ENCODE measurements around the gene EXOC3L1.

Gene EXOC3L1

DNA sequence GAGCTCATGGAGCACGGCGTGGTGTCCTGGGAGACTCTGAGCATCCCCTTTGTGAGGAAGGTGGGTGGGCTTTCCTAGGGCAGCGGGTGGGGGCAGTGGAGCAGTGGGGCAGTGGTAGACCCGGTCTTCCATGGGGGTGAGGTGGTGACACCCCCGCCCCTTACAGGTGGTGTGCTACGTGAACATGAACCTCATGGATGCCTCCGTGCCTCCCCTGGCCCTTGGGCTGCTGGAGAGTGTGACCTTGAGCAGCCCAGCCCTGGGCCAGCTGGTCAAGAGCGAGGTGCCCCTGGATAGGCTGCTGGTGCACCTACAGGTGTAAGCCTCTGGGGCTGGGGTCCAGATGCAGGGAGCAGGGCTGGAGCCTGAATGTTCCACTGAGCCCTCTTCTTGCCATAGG lies 10.6 kb upstream of the EXOC3L1 start:
- Histone ChIP-seq H3K27ac (ENCODE audit: low read depth, low read length) (no peak overlapping the region), H3K27me3 (ENCODE audit: control insufficient read depth, insufficient read depth, low read length) (no peaks in the 10 kb centered on the region), H3K4me3 (ENCODE audit: low read length) (no peak overlapping the region), H3K36me3 (ENCODE audit: control insufficient read depth, insufficient read depth, low read length) (peaks cover 37% of the 10 kb centered on the region), H3K4me1 (ENCODE audit: control insufficient read depth, insufficient read depth, low read length) (no peaks in the 10 kb centered on the region), H3K9ac (ENCODE audit: low read length) (no peak overlapping the region)

- no peak overlapping the region for H3K9ac ChIP-seq (ENCODE audit: low read length)
- no peaks in the 10 kb centered on the region for H3K4me1 ChIP-seq (ENCODE audit: control insufficient read depth, insufficient read depth, low read length)
- H3K36me3 ChIP-seq (ENCODE audit: control insufficient read depth, insufficient read depth, low read length) = peaks cover 42% of the 10 kb centered on the region
- H3K27me3 ChIP-seq (ENCODE audit: control insufficient read depth, insufficient read depth, low read length) = no peaks in the 10 kb centered on the region
- peak overlapping the region; percentile 51 for H3K4me3 ChIP-seq (ENCODE audit: low read length)
- no peak overlapping the region for H3K27ac ChIP-seq (ENCODE audit: low read depth, low read length)
Observed at GRCh38 chr16:67199808-67200198, 9.9 kb upstream of the EXOC3L1 start.

DNA sequence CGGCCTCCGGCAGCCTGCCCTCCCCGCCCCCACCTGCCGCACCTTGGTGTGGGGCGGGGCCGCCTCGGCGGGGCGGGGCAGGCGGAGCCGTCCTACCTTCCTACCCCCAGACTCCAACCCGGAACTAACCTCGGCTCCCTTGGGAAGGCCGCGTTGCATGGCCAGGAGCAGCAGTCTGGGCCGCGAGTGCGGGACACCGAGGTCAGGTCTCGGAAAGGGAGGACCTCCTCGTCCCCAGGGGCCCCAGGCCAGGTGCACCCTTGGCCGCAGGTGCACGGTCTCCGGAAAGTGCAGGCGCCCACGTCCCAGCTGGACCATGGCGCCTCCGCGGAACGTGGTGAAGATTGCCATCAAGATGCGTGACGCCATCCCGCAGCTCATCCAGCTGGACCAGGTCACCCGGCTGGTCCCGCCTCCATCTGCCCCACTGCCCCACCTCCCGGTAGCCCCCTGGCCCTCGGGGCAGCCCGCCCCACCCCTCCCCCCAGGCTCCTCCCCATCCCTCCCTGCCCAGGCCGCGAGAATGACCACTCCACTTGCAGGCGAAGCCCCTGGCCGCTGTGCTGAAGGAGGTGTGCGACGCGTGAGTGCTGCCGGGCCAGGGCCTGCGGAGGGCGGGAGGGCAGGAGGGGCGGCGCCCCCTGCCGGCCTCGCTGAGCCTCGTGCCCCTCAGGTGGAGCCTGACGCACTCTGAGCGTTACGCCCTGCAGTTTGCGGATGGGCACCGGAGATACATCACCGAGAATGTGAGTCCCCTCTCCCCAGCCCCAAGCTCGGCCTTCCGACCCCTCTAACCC lies 9.3 kb upstream of the EXOC3L1 start, which contains the start of gene ELMO3:
ELMO3 (plus strand) TSS at position 121 of the 797 bp plus-strand sequence; CDS start at position 317, 196 bp downstream.
- H3K9ac ChIP-seq (ENCODE audit: low read length) = peak within 1 kb of the TSS; percentile 45
- no peaks in the 10 kb centered on the region for H3K27me3 ChIP-seq (ENCODE audit: control insufficient read depth, insufficient read depth, low read length)
- H3K27ac ChIP-seq (ENCODE audit: low read depth, low read length) = no peak within 1 kb of the TSS
- H3K36me3 ChIP-seq (ENCODE audit: control insufficient read depth, insufficient read depth, low read length) = peaks cover 46% of the 10 kb centered on the region
- H3K4me1 ChIP-seq (ENCODE audit: control insufficient read depth, insufficient read depth, low read length) = no peaks in the 10 kb centered on the region
- peak within 1 kb of the TSS; percentile 64 for H3K4me3 ChIP-seq (ENCODE audit: low read length)

GRCh38 chr16:67198238-67198734 lies 8.3 kb upstream of the EXOC3L1 start:
- no peak overlapping the region for H3K4me3 ChIP-seq (ENCODE audit: low read length)
- no peak overlapping the region for H3K27ac ChIP-seq (ENCODE audit: low read depth, low read length)
- H3K4me1 ChIP-seq (ENCODE audit: control insufficient read depth, insufficient read depth, low read length) = peaks cover 3% of the 10 kb centered on the region
- H3K27me3 ChIP-seq (ENCODE audit: control insufficient read depth, insufficient read depth, low read length) = no peaks in the 10 kb centered on the region
- peaks cover 46% of the 10 kb centered on the region for H3K36me3 ChIP-seq (ENCODE audit: control insufficient read depth, insufficient read depth, low read length)
- no peak overlapping the region for H3K9ac ChIP-seq (ENCODE audit: low read length)

GRCh38 chr16:67197704-67198103 lies 7.8 kb upstream of the EXOC3L1 start:
- Histone ChIP-seq H3K27ac (ENCODE audit: low read depth, low read length) (no peak overlapping the region), H3K36me3 (ENCODE audit: control insufficient read depth, insufficient read depth, low read length) (peaks cover 42% of the 10 kb centered on the region), H3K9ac (ENCODE audit: low read length) (no peak overlapping the region), H3K27me3 (ENCODE audit: control insufficient read depth, insufficient read depth, low read length) (no peaks in the 10 kb centered on the region), H3K4me1 (ENCODE audit: control insufficient read depth, insufficient read depth, low read length) (peaks cover 9% of the 10 kb centered on the region), H3K4me3 (ENCODE audit: low read length) (no peak overlapping the region)

- no peak overlapping the region for H3K27ac ChIP-seq (ENCODE audit: low read depth, low read length)
- no peaks in the 10 kb centered on the region for H3K27me3 ChIP-seq (ENCODE audit: control insufficient read depth, insufficient read depth, low read length)
- H3K4me1 ChIP-seq (ENCODE audit: control insufficient read depth, insufficient read depth, low read length) = peaks cover 12% of the 10 kb centered on the region
- no peak overlapping the region for H3K9ac ChIP-seq (ENCODE audit: low read length)
- peaks cover 36% of the 10 kb centered on the region for H3K36me3 ChIP-seq (ENCODE audit: control insufficient read depth, insufficient read depth, low read length)
- no peak overlapping the region for H3K4me3 ChIP-seq (ENCODE audit: low read length)
Observed at GRCh38 chr16:67196881-67197280, 6.9 kb upstream of the EXOC3L1 start.

DNA sequence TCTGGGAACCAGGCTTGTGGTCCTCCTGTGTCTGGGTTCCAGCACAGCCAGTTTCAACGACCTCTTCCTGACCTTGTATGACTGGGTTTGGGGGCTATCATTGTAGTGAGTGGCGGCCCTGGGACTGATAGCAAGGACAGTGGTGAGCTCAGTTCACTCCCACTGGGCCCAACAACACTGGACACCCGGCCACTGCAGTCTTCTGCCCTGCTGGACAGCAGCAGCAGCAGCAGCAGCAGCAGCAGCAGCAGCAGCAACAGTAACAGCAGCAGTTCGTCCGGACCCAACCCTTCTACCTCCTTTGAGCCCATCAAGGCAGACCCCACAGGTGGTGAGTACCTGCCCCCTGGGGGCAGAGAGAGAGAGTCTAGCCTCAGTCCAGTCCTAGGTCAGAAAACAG lies 5.7 kb upstream of the EXOC3L1 start:
- Histone ChIP-seq H3K9ac (ENCODE audit: low read length) (no peak overlapping the region), H3K27ac (ENCODE audit: low read depth, low read length) (no peak overlapping the region), H3K4me1 (ENCODE audit: control insufficient read depth, insufficient read depth, low read length) (peaks cover 12% of the 10 kb centered on the region), H3K36me3 (ENCODE audit: control insufficient read depth, insufficient read depth, low read length) (peaks cover 34% of the 10 kb centered on the region), H3K4me3 (ENCODE audit: low read length) (no peak overlapping the region), H3K27me3 (ENCODE audit: control insufficient read depth, insufficient read depth, low read length) (no peaks in the 10 kb centered on the region)

DNA sequence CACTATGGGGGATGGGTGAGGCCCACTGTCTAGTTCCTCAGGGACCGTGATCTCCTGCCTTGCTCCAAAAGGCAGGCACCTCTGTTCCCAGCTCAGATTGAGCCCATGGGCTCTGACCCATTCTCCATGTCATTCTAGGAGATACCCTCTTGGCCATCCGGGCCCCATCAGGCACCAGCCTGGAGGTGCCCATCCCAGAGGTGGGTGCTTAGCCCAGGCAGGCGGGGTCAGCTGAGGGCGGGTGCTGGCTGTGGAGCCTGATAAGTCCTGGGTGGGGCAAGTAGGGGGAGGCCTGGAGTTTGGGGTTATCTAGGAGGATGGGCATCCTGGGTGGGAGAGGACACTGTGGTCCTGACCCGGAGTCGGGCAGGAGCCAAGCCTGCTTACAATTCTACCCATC lies 4.3 kb upstream of the EXOC3L1 start:
- H3K4me3 ChIP-seq (ENCODE audit: low read length) = no peak overlapping the region
- H3K27ac ChIP-seq (ENCODE audit: low read depth, low read length) = no peak overlapping the region
- H3K27me3 ChIP-seq (ENCODE audit: control insufficient read depth, insufficient read depth, low read length) = no peaks in the 10 kb centered on the region
- H3K4me1 ChIP-seq (ENCODE audit: control insufficient read depth, insufficient read depth, low read length) = peaks cover 12% of the 10 kb centered on the region
- H3K36me3 ChIP-seq (ENCODE audit: control insufficient read depth, insufficient read depth, low read length) = peaks cover 34% of the 10 kb centered on the region
- H3K9ac ChIP-seq (ENCODE audit: low read length) = no peak overlapping the region

DNA sequence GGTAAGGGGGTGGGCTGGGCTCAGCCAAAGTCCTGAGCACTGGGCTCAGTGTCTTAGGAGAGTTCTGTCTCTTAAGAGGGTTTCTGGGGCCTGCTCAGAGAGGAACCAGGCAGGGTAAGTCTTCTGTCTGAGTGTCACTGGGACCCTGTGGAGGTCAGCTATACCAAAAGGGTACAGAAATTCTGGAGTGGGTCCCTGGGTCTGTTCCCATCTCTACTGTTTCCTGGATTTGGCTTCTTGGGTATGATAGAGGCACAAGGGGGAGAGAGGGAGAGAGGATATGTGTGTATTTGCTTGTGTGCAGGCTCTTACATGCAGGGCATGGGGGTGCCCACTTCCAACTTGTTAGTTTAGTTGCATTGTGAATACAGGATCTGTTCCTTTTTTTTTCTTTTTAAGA lies 3.6 kb upstream of the EXOC3L1 start:
- Histone ChIP-seq H3K9ac (ENCODE audit: low read length) (peak overlapping the region; percentile 95), H3K4me1 (ENCODE audit: control insufficient read depth, insufficient read depth, low read length) (peaks cover 12% of the 10 kb centered on the region), H3K36me3 (ENCODE audit: control insufficient read depth, insufficient read depth, low read length) (peaks cover 34% of the 10 kb centered on the region), H3K4me3 (ENCODE audit: low read length) (peak overlapping the region; percentile 97), H3K27me3 (ENCODE audit: control insufficient read depth, insufficient read depth, low read length) (no peaks in the 10 kb centered on the region), H3K27ac (ENCODE audit: low read depth, low read length) (no peak overlapping the region)

GRCh38 chr16:67192781-67193361 lies 2.9 kb upstream of the EXOC3L1 start:
- no peak overlapping the region for H3K27ac ChIP-seq (ENCODE audit: low read depth, low read length)
- no peaks in the 10 kb centered on the region for H3K27me3 ChIP-seq (ENCODE audit: control insufficient read depth, insufficient read depth, low read length)
- peak overlapping the region; percentile 95 for H3K9ac ChIP-seq (ENCODE audit: low read length)
- H3K4me1 ChIP-seq (ENCODE audit: control insufficient read depth, insufficient read depth, low read length) = peaks cover 12% of the 10 kb centered on the region
- peak overlapping the region; percentile 97 for H3K4me3 ChIP-seq (ENCODE audit: low read length)
- H3K36me3 ChIP-seq (ENCODE audit: control insufficient read depth, insufficient read depth, low read length) = peaks cover 30% of the 10 kb centered on the region

DNA sequence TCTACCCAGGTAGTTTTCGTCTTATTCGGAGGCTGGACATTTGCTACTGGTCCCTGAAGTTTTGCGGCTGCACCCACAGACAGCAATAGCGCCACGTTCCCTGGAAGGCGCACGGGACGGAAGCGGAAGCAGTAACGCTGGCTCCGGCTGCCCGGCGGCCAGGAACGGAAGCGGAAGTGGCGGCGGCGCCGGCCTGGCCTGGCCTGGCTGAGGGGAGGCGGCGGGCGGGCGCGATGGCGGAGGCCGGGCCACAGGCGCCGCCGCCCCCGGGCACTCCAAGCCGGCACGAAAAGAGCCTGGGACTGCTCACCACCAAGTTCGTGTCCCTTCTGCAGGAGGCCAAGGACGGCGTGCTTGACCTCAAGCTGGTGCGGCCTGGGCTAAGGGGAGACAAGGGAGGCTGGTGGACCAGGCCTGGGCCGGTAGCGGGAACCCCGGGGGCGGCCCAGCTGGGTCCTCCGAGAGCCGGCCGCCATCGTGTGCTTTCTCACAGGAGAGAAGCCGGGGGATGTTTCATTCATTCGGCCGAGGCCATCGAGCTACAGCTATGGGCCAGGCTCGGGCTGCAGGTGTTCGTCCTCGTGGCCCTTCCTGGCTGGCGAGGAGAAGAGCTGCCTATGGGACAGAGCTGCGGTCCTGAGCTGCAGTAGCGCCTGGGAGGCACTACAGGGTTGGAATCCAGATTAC lies 2.2 kb upstream of the EXOC3L1 start, which contains the start of gene E2F4:
E2F4 (plus strand) TSS at position 161 of the 687 bp plus-strand sequence; CDS start at position 234, 73 bp downstream.
- H3K4me1 ChIP-seq (ENCODE audit: control insufficient read depth, insufficient read depth, low read length) = peaks cover 12% of the 10 kb centered on the region
- H3K36me3 ChIP-seq (ENCODE audit: control insufficient read depth, insufficient read depth, low read length) = peaks cover 23% of the 10 kb centered on the region
- H3K4me3 ChIP-seq (ENCODE audit: low read length) = peak within 1 kb of the TSS; percentile 97
- no peaks in the 10 kb centered on the region for H3K27me3 ChIP-seq (ENCODE audit: control insufficient read depth, insufficient read depth, low read length)
- H3K27ac ChIP-seq (ENCODE audit: low read depth, low read length) = peak within 1 kb of the TSS; percentile 40
- peak within 1 kb of the TSS; percentile 95 for H3K9ac ChIP-seq (ENCODE audit: low read length)

- Histone ChIP-seq H3K27me3 (ENCODE audit: control insufficient read depth, insufficient read depth, low read length) (no peaks in the 10 kb centered on the region), H3K36me3 (ENCODE audit: control insufficient read depth, insufficient read depth, low read length) (peaks cover 17% of the 10 kb centered on the region), H3K27ac (ENCODE audit: low read depth, low read length) (no peak overlapping the region), H3K9ac (ENCODE audit: low read length) (no peak overlapping the region), H3K4me1 (ENCODE audit: control insufficient read depth, insufficient read depth, low read length) (peaks cover 12% of the 10 kb centered on the region), H3K4me3 (ENCODE audit: low read length) (peak overlapping the region; percentile 40)
Observed at GRCh38 chr16:67191411-67191994, 1.6 kb upstream of the EXOC3L1 start.

Measured in rectal smooth muscle tissue (tissue), 1 donor.